Smooth muscle cell (in vitro differentiated cells): ENCODE measurements around the gene EXD2. TPM values are rescaled to one million over a fixed set of nuclear protein-coding genes. Genes with fewer than 3 reads are reported as not detected.
A peak's percentile ranks its signal among the peaks of the same experiment; 100 is the strongest.

ENCODE experiments used
- DNase-seq: peaks from one replicate; lab custom pipeline; 2025; ENCODE audit not compliant: unreplicated experiment; lab: John Stamatoyannopoulos, UW
- H2AFZ ChIP-seq: fragments of 200-600 bp; sonication (generic); 2 replicates; pipeline ENCODE4 v1.6.0; 2016; ENCODE audit warnings: antibody characterized with exemption, low read depth, mild to moderate bottlenecking
- H3F3A ChIP-seq: fragments of 200-600 bp; sonication (generic); 2 replicates; pipeline ENCODE4 v1.6.0; 2017; ENCODE audit warnings: antibody characterized with exemption, low read depth
- H3K27ac ChIP-seq: fragments of 200-600 bp; sonication (generic); 2 replicates; pipeline ENCODE4 v1.5.1; 2016; ENCODE audit warnings: low read depth, mild to moderate bottlenecking
- H3K27me3 ChIP-seq: fragments of 200-600 bp; sonication (generic); 2 replicates; pipeline ENCODE4 v1.6.1; 2016; ENCODE audit warnings: low read depth, mild to moderate bottlenecking
- H3K36me3 ChIP-seq: fragments of 200-600 bp; sonication (generic); 2 replicates; pipeline ENCODE4 v1.5.1; 2016; ENCODE audit warnings: low read depth
- H3K4me1 ChIP-seq: fragments of 200-600 bp; sonication (generic); 2 replicates; pipeline ENCODE4 v1.5.1; 2016; ENCODE audit warnings: low read depth
- H3K4me2 ChIP-seq: fragments of 200-600 bp; sonication (generic); 2 replicates; pipeline ENCODE4 v1.6.0; 2016; ENCODE audit warnings: mild to moderate bottlenecking
- H3K4me3 ChIP-seq: fragments of 200-600 bp; sonication (generic); 2 replicates; pipeline ENCODE4 v1.5.1; 2016; ENCODE audit warnings: mild to moderate bottlenecking
- H3K79me2 ChIP-seq: fragments of 200-600 bp; sonication (generic); 2 replicates; pipeline ENCODE4 v1.6.0; 2016; ENCODE audit warnings: low read depth, mild to moderate bottlenecking
- H3K9ac ChIP-seq: fragments of 200-600 bp; sonication (generic); 2 replicates; pipeline ENCODE4 v1.6.0; 2016; ENCODE audit warnings: low read depth
- H3K9me3 ChIP-seq: fragments of 200-600 bp; sonication (generic); replicated peaks from 2 replicates; pipeline ENCODE4 v1.5.1; 2016; ENCODE audit warnings: low read depth
- H4K20me1 ChIP-seq: fragments of 200-600 bp; sonication (generic); 2 replicates; pipeline ENCODE4 v1.6.0; 2016; ENCODE audit warnings: low read depth
- CTCF ChIP-seq: fragments of 200-600 bp; sonication (generic); IDR thresholded peaks from 2 replicates; pipeline ENCODE4 v1.5.1; 2017; ENCODE audit warnings: borderline replicate concordance, mild to moderate bottlenecking, antibody characterized with exemption; ENCODE audit not compliant: insufficient read depth, poor library complexity, severe bottlenecking
- WGBS: methylation state at CpG from one replicate; pipeline ENCODE4 v1.1.7; 2016; ENCODE audit warnings: low lambda C conversion rate; 5-methylcytosine and 5-hydroxymethylcytosine counted together
- polyA plus RNA-seq: library from polyadenylated mRNA; unstranded; fragments of >200 nt; fragmentation: Nextera tagmentation; extraction: Ambion mirVana; gene quantifications from 2 replicates; pipeline ENCODE4 v1.2.1, GENCODE V29; 2016
- total RNA-seq: library from RNA; depleted of rRNA; stranded (reverse); fragments of >200 nt; gene quantifications from 2 replicates; pipeline ENCODE4 v1.2.3, GENCODE V29; 2014

Gene EXD2
- total and polyA plus RNA-seq, 2 experiments from 2014 or later, result 12.0 to 12.5 TPM

- no peaks in the 10 kb centered on the region for H4K20me1 ChIP-seq
- 24% methylated on average over 14 of the region's 14 CpGs for WGBS
- no peaks in the 10 kb centered on the region for H3K79me2 ChIP-seq
- peak overlapping the region; percentile 66 for H2AFZ ChIP-seq
- peak overlapping the region; percentile 99 for H3K4me2 ChIP-seq
- no peaks in the 10 kb centered on the region for H3K9me3 ChIP-seq
- no peak overlapping the region for H3K27ac ChIP-seq
- no peak for TF ChIP-seq CTCF
- peak overlapping the region; percentile 68 for H3K4me3 ChIP-seq
- H3K9ac ChIP-seq, result no peak overlapping the region
- H3K4me1 ChIP-seq, result peaks cover 11% of the 10 kb centered on the region
- no peak for DNase-seq
- H3F3A ChIP-seq, result no peaks in the 10 kb centered on the region
- H3K27me3 ChIP-seq, result peaks cover 95% of the 10 kb centered on the region
- H3K36me3 ChIP-seq, result no peaks in the 10 kb centered on the region
These were observed 67.8 kb downstream of the EXD2 start for GRCh38 chr14:69259168-69259526.

GRCh38 chr14:69259527-69260189, 68.4 kb downstream of the EXD2 start, which contains the start of gene GALNT16:
Gene GALNT16 (plus strand): TSS chr14:69260158. CDS start chr14:69260291, 133 bp downstream.
- Histone ChIP-seq H3K9me3 (no peaks in the 10 kb centered on the region), H3K4me2 (peak within 1 kb of the TSS; percentile 99), H2AFZ (peak within 1 kb of the TSS; percentile 66), H3F3A (no peaks in the 10 kb centered on the region), H3K4me3 (peak within 1 kb of the TSS; percentile 68), H3K9ac (no peak within 1 kb of the TSS), H3K27ac (no peak within 1 kb of the TSS), H3K79me2 (no peaks in the 10 kb centered on the region), H3K36me3 (no peaks in the 10 kb centered on the region), H3K4me1 (peaks cover 11% of the 10 kb centered on the region), H3K27me3 (peaks cover 90% of the 10 kb centered on the region), H4K20me1 (no peaks in the 10 kb centered on the region)
- TF ChIP-seq CTCF, result peak; percentile 23
- no peak for DNase-seq
- WGBS, result 1% methylated on average over 48 of the region's 74 CpGs

- peak overlapping the region; percentile 99 for H3K4me2 ChIP-seq
- peak overlapping the region; percentile 68 for H3K4me3 ChIP-seq
- H3K27ac ChIP-seq, result no peak overlapping the region
- no peaks in the 10 kb centered on the region for H3K9me3 ChIP-seq
- TF ChIP-seq CTCF, result no peak
- no peaks in the 10 kb centered on the region for H3K36me3 ChIP-seq
- no peaks in the 10 kb centered on the region for H4K20me1 ChIP-seq
- peak overlapping the region; percentile 66 for H2AFZ ChIP-seq
- no peaks in the 10 kb centered on the region for H3K79me2 ChIP-seq
- H3K9ac ChIP-seq, result no peak overlapping the region
- H3K4me1 ChIP-seq, result peaks cover 11% of the 10 kb centered on the region
- no peaks in the 10 kb centered on the region for H3F3A ChIP-seq
- peaks cover 83% of the 10 kb centered on the region for H3K27me3 ChIP-seq
- WGBS, result 1% methylated on average over 44 of the region's 78 CpGs
- DNase-seq, result no peak
These were observed 69.0 kb downstream of the EXD2 start for GRCh38 chr14:69260190-69260860.
